Keratinocyte (primary cell): Measurements from ENCODE around the gene MARCHF3.

Experiments used
- CTCF ChIP-seq, 3 experiments: IDR thresholded peaks in 1 of 3; conservative IDR thresholded peaks in 1 of 3; optimal IDR thresholded peaks in 1 of 3; 2 replicates in 2 of 3; 3 replicates in 1 of 3; pipeline versions ENCODE3 to v1.5.1; 2011; ENCODE audit warnings: low read length in 3 of 3, mild to moderate bottlenecking in 3 of 3, moderate library complexity in 2 of 3, control low read depth in 1 of 3, inconsistent platforms in 1 of 3; ENCODE audit not compliant: insufficient read depth in 2 of 3; ENCODE audit errors: extremely low read depth in 1 of 3
- EZH2 ChIP-seq: IDR thresholded peaks from one replicate; pipeline ENCODE4 v1.6.1; 2012; ENCODE audit warnings: inconsistent platforms, mild to moderate bottlenecking, low read length, moderate library complexity

- TF ChIP-seq CTCF (optimal IDR thresholded peaks at IDR 0.05 in 1 of 3, IDR thresholded peaks at IDR 0.05 in 1 of 3, conservative IDR thresholded peaks at IDR 0.05 in 1 of 3; ENCODE audit: extremely low read depth in 1 of 3, insufficient read depth in 2 of 3, low read length in 3 of 3) (no peak), EZH2 (no peak)
Observed at GRCh38 chr5:126981222-126981621, 49.1 kb downstream of the MARCHF3 start.
